HG03571 (cell line): Measurements from ENCODE around the gene GBA2.

ENCODE experiments used
- ATAC-seq: cut with Tn5 transposase; IDR thresholded peaks from one replicate; pipeline ENCODE4 v1.9.1; 2021; ENCODE audit not compliant: unreplicated experiment

The GBA2 gene

DNA sequence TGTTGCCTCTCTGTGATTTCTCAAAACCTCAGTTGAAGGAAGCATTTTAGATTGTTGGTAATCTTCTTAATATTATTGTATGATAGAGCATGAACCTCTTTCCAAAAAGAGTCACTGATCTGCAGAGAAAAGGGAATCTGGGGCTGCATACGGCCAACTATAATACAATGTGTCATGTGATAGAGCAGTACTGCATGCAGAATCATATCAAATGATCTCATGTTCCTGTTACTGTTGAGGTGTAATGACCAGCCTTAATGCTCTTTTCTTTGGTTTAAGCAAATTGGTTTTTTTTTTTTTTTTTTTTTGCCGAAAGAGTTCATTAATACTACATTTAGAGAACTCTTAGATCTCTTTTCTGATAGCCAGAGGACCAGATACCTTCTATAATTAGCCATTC is 18.0 kb upstream of the GBA2 start:
- ATAC-seq: no peak

DNA sequence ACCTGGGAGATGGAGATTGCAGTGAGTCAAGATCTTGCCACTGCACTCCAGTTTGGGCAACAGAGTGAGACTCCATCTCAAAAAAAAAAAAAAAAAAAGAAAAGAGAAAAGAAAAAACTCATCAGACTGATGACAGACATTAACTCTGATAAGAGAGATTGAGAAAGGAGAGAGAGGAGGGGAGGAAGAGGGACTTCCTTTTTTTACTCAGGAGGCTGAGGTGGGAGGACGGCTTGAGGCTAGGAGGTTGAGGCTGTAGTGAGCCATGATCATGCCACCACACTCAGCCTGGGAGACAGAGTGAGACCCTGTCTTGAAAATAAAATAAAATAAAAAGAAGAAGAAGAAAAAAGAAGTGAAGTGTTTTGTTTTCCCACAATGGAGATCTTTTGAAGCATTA is 14.8 kb upstream of the GBA2 start:
- ATAC-seq: no peak

DNA sequence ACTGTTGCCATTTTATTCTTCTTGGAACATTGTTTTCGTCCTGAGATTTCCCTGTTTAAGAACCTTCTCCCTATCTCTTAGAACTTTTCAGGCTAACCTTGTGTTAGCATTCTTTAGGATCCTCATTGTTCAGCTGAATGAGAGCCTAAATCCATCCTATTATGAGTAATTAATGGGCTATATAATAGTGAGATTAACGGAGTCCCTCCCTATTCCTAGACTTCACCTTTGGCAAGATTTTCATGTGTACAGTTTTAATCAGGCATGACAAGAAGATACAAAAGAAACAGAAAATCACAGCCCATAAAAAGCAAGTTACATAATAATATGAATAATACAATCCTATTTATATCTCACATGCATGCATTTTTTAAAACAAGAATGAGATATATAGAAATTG is 14.2 kb upstream of the GBA2 start:
- ATAC-seq: no peak

DNA sequence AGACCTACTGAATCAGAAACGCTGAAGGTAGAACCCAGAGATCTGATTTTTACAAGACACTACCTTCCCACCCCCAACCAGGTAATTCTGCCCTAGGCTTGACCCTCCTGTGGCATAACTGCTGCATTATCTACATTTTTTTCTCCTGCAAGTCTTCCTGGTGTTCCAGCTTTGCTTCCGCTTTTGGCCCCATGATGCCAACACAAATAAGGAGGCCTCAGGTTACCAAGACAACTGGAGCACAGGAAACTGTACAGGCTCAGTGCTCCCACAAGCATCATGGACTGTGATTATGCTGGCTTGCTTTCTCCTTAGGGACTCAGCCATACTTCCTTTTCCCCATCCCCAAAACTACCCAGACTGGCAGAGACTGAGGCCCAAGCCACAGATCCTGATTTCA is 11.6 kb upstream of the GBA2 start:
- no peak for ATAC-seq

DNA sequence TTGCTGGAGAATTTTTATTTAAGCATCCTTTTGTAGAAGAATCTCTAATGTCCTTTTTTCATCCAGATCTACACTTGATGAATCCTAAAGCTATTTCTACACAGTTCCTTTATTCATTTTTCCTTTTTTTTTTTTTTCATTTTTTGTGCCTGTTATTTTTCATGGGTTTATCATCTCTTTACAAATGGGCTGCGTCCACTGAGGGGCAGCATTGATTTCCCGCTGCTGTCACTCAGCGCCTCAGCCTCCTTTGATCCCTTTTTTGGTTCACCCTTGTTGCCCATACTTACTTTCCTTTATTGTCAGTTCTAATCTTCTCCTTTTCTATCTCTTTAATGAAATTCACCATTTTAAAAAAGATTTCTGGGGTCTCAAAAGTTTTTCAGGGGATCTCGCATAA is 10.8 kb upstream of the GBA2 start:
- ATAC-seq: no peak

DNA sequence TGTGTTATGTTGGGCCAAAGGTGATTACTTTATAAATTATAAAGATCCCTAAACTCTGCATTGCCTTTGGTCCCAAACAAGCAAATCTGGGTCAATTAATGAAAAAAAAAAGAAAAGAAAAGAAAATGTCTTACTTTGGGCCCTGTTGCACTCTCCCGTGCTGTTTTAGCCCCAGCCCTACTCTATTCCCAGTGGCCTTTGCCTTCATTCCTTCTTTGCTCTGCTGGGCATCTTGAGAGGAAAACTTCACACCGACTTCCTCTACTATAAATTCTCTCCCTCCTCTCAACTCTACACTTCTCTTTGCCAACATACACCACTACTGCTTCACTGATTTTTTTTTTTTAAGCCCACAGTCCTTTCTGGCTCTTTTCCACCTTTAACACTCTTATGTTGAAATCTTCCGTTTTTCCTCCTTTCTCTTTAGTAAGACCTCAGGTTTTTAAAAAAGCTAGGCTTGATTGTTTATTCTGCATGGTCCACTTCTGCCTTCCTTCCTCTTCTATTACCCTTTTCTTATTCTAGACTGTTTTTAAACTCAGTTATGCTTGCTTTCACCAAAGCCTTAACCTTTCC is 9.5 kb upstream of the GBA2 start:
- no peak for ATAC-seq

DNA sequence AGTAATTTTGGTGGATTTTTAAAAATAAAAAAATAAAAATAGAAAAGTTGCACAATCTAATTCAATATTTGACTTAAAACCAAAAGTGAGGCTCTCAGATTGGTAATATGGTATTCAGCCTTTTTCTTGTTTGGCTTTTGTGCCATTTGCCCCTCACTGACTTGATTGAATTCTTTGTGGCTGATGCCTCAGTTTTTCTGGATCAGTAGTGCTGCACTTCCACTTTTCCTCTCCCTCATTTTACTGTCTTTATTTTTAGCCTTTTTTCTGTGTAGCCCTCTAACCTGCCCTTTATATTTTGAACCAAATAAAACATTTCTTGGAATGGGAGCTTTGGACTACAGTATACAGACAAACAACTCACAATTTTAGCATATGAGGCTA is 8.9 kb upstream of the GBA2 start:
- ATAC-seq: no peak

DNA sequence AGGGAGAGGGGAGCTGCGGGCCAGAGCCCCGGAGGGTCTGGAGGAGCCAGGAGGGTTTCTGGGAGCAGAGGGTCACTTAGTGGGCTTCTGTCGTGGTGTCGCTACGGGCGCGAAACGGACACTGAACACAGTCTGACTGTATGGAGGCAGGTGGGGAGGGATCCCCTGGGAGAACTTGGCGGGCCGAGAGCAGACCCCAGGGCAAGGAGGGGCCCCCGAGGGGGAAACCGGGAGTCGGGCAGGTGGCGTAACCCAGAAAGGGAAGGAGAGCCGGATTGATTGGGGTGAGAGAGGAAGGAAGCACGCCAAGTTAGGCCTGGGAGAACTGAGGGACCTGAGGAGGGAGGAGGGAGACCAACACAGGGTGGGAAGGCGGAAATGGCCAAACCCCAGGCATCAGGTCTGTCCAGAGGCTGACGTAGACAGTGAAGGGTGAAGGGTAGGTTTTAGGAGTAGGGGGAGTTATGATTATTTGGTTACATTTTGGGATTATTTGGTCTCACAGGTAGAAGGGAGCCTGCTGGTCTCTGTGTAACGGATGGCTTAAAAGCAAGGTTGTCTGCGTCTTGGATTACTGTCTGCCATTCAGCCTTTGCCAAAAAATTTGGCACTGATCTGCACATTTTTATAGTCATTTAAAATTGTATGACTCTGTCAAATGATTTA is 8.3 kb upstream of the GBA2 start:
- ATAC-seq: peak; percentile 37

DNA sequence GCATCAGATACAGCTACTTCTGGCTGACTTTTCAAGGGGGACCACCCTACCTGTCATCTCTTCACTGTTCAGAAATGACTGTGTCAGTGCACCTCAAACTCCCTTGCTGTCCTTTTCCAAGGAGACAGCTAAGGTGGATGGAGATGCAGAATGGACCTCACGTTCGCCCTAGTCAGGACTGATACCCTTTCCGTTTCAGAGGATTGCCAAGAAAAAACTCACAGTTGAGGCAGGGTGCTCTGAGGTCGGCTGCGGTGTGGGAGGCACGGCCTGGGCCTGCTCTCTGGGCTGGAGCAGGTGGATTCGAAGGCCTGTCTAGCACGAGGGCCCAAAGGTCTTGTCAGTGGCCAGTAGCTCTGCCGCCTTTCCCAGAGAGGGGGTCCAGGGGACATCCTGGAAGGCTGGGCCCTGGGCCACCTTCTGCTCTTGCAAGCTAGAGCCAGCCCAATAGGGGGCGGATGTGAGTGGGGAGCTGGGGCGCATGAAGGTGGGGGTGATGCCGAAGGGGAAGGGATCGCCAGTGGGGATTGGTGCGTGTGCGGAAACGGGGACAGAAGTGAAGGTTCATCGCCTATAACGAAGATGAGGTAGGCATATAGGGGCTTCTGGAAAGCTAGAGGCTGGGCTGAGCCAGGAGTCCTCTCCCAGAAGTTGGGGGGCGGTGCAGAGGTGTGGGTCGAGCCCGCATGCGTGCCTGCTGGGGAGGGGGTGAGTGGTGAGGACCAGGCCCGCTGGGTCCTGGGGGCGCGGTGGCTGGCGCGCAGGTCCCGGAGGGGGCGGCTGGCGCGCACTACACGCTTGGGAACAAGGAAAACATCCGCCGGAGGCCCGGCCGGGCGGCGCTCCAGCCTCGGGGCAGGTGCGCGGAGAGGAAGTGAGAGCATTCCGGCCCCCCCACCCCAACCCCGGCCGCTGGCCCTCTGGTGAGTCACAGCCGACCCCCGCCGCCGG is 7.5 kb upstream of the GBA2 start:
- peak; percentile 65 for ATAC-seq

DNA sequence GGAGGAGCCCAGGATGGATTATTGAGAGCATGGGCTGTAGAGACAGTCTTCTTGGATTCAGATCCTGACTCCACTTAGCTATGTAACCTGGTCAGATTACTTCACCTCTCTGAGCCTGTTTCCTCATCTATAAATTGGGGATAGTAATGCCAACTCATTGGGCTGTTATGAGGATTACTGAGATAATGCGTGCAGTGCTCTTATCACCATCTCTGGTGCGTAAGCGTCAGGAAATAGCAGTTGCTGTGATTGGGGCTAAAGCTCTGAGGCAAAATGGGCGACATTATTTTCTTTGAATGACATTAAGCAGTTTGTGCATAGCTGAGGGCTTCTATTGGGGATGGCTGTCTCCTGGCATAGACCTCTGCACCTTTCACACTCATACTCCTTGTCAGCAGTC is 6.0 kb upstream of the GBA2 start:
- no peak for ATAC-seq

DNA sequence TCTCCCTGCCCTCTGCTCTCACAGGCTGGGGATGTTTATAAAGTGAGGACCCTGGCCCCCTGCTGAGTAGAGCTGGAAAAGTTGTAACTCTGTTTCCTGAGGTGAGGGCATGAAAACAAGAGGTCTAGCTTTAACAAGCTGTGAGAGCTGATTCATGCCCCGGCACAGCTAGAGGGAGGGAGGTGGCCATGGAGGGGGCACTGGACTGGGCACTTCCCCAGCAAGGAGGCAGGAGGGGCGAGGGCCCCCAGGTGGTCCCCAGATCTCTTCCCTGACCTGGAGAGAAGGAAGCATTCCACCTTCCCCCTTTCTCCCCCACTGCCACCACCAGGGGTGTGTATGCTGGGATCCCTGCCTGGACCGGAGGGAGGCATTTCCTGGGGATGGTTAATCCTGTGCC is 5.2 kb upstream of the GBA2 start, which contains the start of gene MSMP:
Gene MSMP (minus strand): TSS at position 13 of the 400 bp plus-strand sequence. CDS start 147 bp downstream, outside the sequence.
- no peak for ATAC-seq

DNA sequence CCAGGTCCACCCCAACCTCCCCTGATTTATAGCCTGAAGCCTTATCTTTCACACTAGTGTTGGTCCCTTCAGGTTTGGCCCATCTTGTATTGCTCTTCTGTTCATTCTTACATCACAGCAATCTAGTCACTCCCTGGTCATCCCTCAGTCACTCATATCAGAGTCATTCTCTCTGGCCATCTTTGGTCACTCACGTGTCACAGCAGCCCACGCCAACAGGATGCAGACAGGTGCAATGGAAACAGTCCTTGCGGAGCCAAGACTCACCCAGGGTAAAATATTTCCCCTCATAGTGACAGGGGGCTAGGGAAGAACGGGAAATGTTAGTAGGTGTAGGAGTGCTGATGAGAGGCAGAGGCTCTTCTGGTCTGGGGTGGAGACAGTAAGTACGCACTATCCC is 4.4 kb upstream of the GBA2 start:
- no peak for ATAC-seq

DNA sequence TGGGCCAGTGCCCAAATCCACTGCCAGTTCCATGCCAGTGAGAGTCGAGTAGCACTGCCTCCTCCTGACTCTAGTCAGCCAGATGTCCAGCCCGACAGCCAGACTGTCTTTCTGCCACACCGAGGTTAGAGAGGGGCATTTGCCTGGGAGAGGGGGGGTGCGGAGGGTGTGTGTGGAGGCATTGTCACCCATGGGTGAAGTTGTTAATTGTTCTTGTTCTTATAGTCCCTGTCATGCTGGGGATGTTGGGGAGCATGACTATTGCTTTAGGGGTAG is 1.2 kb upstream of the GBA2 start:
- no peak for ATAC-seq

DNA sequence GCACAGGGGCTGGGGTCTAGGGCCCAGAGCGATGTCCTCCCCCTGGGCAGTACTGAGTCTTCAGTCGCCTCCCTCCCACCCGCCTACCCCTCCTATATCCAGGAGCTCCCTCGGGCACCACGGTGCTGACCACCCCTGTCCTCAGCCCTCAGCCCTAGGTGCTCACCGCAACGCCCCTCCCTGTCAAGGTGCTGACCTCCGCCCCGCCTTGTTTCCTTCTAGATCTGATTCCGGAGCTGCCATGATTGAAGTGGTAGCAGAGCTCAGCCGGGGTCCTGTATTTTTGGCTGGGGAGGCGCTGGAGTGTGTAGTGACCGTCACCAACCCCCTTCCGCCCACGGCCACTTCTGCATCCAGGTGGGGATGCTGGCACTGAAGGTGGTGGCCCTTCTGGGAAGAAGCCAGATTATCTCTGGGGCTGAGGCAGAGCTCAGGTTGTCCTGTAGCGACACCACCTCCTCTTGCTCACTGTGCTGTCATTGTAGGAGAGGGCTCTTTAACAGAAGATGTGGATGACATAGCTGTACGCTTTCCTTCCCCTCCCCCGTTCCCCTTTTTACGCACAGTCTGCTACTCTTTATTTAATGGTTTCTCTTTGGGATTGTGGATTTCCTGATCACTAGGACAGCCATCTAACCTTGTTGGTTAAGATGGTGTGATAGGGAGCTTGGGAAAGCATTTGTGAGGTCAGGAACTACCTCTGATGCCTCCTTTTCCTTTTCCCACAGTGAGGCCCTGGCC is 657 bp upstream of the GBA2 start:
- peak; percentile 19 for ATAC-seq

DNA sequence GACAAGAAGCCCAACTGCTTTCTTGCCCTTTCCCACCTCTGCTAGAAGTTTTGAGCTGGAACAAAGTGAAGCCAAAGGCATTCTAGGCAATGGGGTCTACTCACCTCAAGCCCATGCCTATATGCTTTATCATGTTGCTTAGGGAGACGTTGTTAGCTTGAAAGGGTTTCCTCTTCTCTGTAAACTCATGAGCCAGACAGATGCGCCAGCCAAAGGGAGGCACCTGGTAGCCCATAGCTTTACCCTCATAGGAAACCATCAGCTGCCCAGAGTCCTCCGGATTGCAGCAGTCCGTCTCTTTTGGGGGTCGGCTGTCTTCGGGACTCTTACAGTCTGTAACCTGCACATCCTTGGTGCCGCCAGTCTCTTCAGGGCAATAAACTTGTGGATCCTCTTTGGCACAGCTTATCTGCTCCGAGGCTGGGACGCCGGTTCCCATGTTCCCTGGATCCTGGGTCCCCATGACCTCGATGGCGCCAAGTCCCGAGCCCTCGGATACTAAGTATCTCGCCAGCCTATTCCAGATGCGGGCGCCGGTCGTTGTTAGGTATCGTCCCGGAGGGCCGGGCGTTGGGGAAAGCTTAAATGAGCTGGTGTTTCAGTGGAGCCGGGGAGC is 678 bp downstream of the GBA2 start:
- no peak for ATAC-seq

DNA sequence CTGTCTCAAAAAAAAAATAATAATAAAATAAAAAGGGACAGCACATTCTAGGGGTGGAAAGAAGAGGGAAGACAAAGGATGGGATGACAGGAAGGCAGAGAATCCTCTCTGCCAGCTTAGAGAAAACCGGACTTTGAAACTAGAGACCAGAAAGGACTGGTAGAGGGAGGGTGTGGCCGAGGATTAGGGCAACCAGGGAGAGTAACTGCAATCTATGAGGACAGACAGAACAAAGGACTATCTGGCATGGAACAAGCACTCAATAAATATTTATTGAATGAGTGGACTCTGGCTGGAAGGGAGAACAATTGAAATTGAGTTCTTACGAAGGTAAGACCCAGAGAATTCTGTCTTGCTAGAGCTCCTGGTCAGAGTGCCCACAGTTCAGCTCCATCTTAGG is 2.4 kb downstream of the GBA2 start:
- ATAC-seq: no peak

DNA sequence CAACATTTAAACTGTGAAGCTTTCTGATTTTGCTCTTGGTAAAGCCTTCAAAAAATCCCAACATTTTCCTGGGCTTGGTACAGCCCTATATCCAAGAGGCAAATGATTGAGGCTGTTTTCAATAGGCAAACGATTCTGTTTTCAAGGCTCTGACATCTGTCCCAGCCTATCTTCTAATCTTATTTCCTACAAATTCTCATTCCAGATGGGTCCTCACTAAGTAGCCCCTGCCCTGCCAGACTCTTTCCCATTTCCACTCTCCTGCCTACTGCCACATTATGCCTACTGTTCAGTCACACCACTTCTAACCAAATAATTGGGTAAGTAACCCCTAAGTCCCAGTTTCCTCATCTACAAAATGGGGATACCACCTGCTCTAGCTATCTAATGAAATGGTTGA is 3.5 kb downstream of the GBA2 start:
- no peak for ATAC-seq

DNA sequence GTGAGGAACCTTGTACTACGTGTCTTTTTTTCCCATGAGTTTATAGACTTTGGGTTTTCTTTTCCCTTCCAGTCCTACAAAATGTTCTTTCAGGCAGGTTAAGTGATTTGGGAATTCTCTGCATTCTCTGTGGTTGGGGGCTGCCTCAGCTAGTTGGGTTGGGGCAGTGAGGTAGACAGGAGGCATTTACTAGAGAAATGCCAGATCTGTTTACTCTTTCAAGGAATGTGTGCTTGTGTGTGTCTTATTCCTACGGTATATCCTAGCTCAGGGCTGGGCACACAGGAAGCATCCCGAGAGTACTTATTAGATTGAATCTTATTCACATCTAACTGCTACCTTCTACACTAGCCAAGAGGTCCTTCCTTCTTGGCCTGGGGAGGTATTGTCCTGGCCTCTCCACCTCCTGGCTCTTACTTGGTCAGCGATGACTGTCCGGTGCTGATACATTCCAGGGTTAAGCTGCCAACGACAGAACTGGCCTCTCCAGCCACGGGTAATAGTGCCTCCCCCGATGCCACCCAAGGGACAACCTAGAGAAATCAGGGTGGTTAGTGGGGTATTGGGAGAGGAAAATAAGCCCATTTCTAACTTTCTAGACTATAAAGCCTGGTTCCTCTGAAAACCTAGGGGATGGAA is 5.0 kb downstream of the GBA2 start:
- no peak for ATAC-seq

DNA sequence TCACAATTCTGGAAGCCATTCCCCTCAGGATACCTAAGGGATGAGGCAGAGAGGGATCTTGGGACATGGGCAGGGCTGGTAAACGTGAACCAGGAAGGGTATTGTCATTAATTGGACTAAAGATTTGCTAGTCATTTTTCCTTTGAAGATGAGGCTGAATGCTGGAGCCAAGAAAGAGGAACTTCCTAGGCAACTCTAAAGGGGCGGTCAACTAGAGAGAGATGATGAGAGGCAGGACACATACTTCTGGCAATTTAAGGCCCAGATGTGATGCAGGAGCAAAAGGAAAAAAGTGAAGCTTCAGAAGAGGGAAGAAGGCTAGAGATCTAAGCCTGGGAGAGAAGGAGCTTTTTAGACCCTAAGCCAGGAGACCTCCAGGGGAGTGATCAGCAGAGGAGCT is 5.6 kb downstream of the GBA2 start:
- ATAC-seq: no peak

DNA sequence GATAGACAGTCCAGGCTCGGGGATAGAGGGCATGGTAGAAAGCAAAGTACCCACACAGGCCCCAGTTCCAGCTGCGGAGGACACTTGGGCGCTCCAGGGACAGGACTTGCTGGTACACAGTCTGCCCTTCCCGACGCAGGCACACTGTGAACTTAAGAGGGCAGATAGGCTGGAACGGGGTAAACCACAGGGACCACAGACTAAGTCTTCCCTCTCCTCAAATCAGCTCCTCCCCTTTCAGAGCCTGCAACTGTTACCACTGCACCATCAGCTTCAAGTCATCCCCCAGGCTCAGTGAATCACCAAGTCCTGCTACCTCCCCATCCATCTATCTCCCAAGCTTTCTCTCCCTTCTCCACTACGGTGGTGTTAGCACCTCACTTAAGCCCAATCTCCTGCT is 7.3 kb downstream of the GBA2 start:
- ATAC-seq: no peak

DNA sequence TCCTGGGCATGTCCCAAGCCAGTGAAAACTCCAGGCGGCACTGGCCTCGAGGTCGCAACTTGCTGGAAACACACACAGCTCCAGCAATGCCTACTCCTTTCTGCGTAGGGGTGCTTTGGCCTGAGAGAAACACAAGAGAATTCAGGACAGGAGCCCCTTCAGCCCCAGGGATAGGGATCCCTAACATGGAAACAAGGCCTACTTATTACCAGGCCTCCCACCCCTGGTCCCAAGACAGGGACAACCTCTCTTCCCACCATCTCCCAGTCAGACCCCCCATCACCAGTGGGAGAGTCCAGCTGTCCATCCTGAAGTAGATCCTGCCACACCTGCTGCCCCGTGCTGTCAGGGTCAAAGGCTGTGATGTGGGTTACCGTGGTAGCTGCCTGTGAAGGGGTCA is 8.8 kb downstream of the GBA2 start:
- no peak for ATAC-seq
